Sigmoid colon (tissue), 4 donors: ENCODE measurements around the gene SYNJ2.

Experiments
- CTCF ChIP-seq, 4 experiments: fragments of 450-650 bp in 3 of 4; fragments of 200-600 bp in 1 of 4; IDR thresholded peaks; one replicate each; pipeline ENCODE4 v1.5.1; 2016 to 2019; ENCODE audit warnings: antibody characterized with exemption in 4 of 4, mild to moderate bottlenecking in 3 of 4, moderate library complexity in 2 of 4
- EP300 ChIP-seq, 4 donors: sonication (generic); formaldehyde crosslinking; IDR thresholded peaks; one replicate each; pipeline ENCODE4 v1.6.1; 2017; ENCODE audit warnings: antibody characterized with exemption in 4 of 4
- POLR2A ChIP-seq, 2 donors: fragments of 450-650 bp; IDR thresholded peaks; one replicate each; pipeline ENCODE4 v1.6.1; 2016; ENCODE audit warnings: antibody characterized with exemption in 2 of 2, mild to moderate bottlenecking in 2 of 2, moderate library complexity in 2 of 2
- POLR2AphosphoS5 ChIP-seq, 4 donors: sonication (generic); formaldehyde crosslinking; IDR thresholded peaks; one replicate each; pipeline ENCODE4 v1.6.1; 2017; ENCODE audit warnings: antibody characterized with exemption in 4 of 4

GRCh38 chr6:158056804-158057203 is 75.1 kb downstream of the SYNJ2 start:
- TF ChIP-seq POLR2AphosphoS5 (IDR thresholded peaks at IDR 0.05) (no peak), CTCF (IDR thresholded peaks at IDR 0.05) (no peak), POLR2A (IDR thresholded peaks at IDR 0.05) (no peak), EP300 (IDR thresholded peaks at IDR 0.05) (no peak)
